Lower lobe of right lung (tissue), 2 donors: ENCODE measurements around the gene DOCK1. TPM values are rescaled to one million over a fixed set of nuclear protein-coding genes. Genes with fewer than 3 reads are reported as not detected.
"Not testable (repeated sequence)": the region's sequence is repeated elsewhere in the genome, so short reads cannot be mapped to it uniquely, and the experiment has no call there.

Experiments used
- ATAC-seq, 2 donors: fragments of 200-7000 bp; cut with Tn5 transposase; one replicate each; pipeline ENCODE4 v1.9.1; 2020 to 2022; ENCODE audit warnings: mild to moderate bottlenecking in 2 of 2, moderate library complexity in 2 of 2
- DNase-seq: peaks from one replicate; pipeline ENCODE4 v3.0.0-alpha.2; 2020
- H3K27ac ChIP-seq: fragments of 200-600 bp; one replicate; pipeline ENCODE4 v1.8.0; 2022
- H3K27me3 ChIP-seq: fragments of 200-600 bp; one replicate; pipeline ENCODE4 v1.8.0; 2022; ENCODE audit warnings: low read depth
- H3K36me3 ChIP-seq: fragments of 200-600 bp; one replicate; pipeline ENCODE4 v1.8.0; 2022; ENCODE audit warnings: mild to moderate bottlenecking
- H3K4me1 ChIP-seq: fragments of 200-600 bp; one replicate; pipeline ENCODE4 v1.8.0; 2022
- H3K4me3 ChIP-seq: fragments of 200-600 bp; one replicate; pipeline ENCODE4 v1.8.0; 2022; ENCODE audit warnings: mild to moderate bottlenecking
- H3K9me3 ChIP-seq: fragments of 200-600 bp; one replicate; pipeline ENCODE4 v1.8.0; 2022
- intact Hi-C: fragments of 100-400 bp; cut with DNase I; formaldehyde crosslinking; loops from one replicate; pipeline ENCODE4 v1.11.0; 2022
- total RNA-seq: library from RNA; stranded (reverse); fragmentation: NEBNext Ultra II Directional; extraction: Animal tissue kit (Norgen Biotek cat#: 25700); gene quantifications from one replicate; pipeline ENCODE4 v1.2.1, GENCODE V29; 2021
- TF ChIP-seq, protein P1 (sequence below): fragments of 200-600 bp; IDR thresholded peaks from one replicate; pipeline ENCODE4 v1.8.0; 2022; ENCODE audit warnings: antibody characterized with exemption, mild to moderate bottlenecking
- donor health status: DM: no; HTN: yes; CAD: no; lungs with severe emphysema.

DOCK1 gene
- total RNA-seq, 1 donor from 2014 or later, result 44.8 TPM

DNA sequence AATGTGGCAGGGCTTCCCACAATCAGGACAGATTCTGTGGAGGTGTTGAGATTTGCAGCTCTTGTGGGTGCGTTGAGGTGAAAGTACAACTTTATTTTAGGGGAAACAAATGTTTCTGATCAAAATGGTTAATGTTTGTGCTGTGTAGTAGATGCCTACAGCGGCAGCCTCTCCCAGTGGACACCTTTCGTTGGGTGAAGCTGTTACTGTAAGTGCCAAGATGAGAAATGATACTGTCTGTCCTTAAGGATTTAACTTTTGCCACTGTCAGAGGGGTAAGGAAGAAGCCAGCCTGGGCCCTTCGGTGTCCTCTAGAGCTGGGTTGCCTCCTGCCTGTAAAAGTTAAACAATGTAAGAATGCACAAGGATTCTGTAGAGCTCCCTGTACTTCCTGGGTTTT, 27.9 kb downstream of the DOCK1 start:
- Histone ChIP-seq H3K4me3 (no peak overlapping the region), H3K4me1 (peaks cover 30% of the 10 kb centered on the region), H3K9me3 (peaks cover 4% of the 10 kb centered on the region), H3K27ac (no peak overlapping the region), H3K27me3 (no peaks in the 10 kb centered on the region), H3K36me3 (peaks cover 1% of the 10 kb centered on the region)
- intact Hi-C loops, result no loop called here
- TF ChIP-seq, protein P1, sequence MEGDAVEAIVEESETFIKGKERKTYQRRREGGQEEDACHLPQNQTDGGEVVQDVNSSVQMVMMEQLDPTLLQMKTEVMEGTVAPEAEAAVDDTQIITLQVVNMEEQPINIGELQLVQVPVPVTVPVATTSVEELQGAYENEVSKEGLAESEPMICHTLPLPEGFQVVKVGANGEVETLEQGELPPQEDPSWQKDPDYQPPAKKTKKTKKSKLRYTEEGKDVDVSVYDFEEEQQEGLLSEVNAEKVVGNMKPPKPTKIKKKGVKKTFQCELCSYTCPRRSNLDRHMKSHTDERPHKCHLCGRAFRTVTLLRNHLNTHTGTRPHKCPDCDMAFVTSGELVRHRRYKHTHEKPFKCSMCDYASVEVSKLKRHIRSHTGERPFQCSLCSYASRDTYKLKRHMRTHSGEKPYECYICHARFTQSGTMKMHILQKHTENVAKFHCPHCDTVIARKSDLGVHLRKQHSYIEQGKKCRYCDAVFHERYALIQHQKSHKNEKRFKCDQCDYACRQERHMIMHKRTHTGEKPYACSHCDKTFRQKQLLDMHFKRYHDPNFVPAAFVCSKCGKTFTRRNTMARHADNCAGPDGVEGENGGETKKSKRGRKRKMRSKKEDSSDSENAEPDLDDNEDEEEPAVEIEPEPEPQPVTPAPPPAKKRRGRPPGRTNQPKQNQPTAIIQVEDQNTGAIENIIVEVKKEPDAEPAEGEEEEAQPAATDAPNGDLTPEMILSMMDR, result no peak
- ATAC-seq, result no peak
- DNase-seq, result no peak

DNA sequence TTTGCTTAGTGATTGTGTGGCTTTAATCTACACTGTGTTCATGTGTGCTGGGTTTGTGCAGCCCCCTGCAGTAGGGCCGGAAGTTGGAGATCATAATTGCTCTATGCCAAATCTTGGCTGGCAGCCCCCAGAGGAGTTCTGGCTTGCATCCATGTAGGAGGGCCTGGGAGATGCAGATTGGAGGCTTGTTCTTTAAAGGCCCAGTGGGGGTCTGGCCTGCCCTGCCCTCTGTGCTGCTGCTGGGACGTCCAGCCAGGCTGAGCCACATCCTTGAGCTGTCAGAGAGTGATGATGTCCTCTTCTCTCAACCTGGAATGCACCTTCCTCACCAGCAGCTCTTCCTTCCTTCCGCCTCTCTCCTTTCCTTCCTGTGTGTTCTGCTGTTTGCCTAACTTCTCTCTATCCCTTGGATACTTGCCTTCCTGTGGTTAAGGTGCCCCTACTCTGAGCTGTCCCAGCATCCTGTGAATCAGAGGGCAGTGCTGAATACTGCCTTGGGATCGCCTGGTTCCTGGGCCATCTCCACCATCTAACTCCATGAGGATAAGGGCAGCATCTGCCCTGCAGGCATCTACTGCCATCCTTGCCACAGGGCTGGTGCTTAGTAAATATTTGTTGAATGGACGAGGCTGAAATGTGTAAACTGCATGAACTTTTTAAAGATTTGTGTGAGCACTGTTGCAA, 30.2 kb downstream of the DOCK1 start:
- intact Hi-C loops, result no loop called here
- ATAC-seq, result peak; percentile 11 to 29
- Histone ChIP-seq H3K36me3 (no peaks in the 10 kb centered on the region), H3K4me3 (no peak overlapping the region), H3K27ac (no peak overlapping the region), H3K9me3 (peaks cover 4% of the 10 kb centered on the region), H3K4me1 (peaks cover 30% of the 10 kb centered on the region), H3K27me3 (no peaks in the 10 kb centered on the region)
- TF ChIP-seq, protein P1, result no peak
- DNase-seq, result no peak

DNA sequence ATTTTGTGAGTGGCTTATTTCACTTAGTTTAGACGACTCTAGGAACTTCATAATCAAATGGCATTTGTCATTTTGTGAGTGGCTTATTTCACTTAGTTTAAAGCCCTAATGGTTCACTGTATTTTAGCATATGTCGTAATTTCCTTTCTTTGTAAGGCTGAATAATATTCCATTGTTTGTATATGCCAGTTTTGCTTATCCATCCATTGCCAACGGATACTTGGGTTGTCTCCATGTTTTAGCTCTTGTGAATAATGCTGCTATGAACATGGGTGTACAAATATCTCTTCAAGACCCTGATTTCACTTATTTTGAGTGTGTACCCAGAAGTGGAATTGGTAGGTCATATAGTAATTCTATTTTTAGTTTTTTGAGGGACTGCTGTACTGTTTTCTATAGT, 31.8 kb downstream of the DOCK1 start:
- ATAC-seq (no peak), DNase-seq (no peak)
- Histone ChIP-seq H3K27ac (no peak overlapping the region), H3K4me3 (no peak overlapping the region), H3K9me3 (peaks cover 4% of the 10 kb centered on the region), H3K4me1 (peaks cover 17% of the 10 kb centered on the region), H3K27me3 (no peaks in the 10 kb centered on the region), H3K36me3 (no peaks in the 10 kb centered on the region)
- TF ChIP-seq, protein P1, result no peak
- intact Hi-C loops, result no loop called here

DNA sequence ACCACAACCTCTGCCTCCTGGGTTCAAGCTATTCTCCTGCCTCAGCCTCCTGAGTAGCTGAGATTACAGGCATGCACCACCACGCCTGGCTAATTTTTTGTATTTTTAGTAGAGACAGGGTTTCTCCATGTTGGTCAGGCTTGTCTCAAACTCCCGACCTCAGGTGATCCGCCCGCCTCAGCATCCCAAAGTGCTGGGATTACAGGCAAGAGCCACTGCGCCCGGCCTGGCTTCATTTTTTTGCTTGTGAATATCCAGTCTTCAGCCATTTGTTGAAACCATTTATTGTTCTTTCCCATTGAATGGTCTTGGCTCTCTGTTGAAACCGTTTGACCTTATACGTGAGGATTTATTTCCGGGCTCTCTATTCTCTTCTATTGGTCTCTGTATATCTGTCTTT, 32.9 kb downstream of the DOCK1 start:
- H3K9me3 ChIP-seq, H3K27me3 ChIP-seq, DNase-seq, H3K27ac ChIP-seq, intact Hi-C loops, ATAC-seq, H3K4me3 ChIP-seq, H3K36me3 ChIP-seq: not testable (repeated sequence)
- peaks cover 15% of the 10 kb centered on the region for H3K4me1 ChIP-seq

DNA sequence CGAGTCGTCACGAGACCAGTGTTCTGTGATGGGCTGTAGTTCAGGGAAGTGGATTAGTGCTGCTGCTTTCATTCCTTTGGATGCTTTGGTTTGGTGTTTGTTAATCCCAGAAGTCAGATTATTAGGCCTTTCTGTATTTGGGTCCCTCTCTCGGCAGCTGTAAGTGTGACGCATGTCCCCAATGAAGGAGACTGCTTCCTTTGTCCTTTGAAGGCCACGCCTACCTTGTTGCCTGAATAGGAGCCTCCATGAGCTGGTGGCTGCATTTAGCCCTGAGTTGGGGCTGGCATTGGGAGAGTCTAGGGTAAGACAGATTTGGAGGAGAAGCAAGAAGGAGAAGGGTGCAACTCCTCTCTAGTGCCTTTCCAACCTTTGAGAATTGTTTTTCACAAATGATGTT, 34.5 kb downstream of the DOCK1 start:
- H3K4me3 ChIP-seq, result no peak overlapping the region
- peaks cover 4% of the 10 kb centered on the region for H3K9me3 ChIP-seq
- DNase-seq, result no peak
- H3K4me1 ChIP-seq, result peaks cover 13% of the 10 kb centered on the region
- no peaks in the 10 kb centered on the region for H3K27me3 ChIP-seq
- intact Hi-C loops, result no loop called here
- TF ChIP-seq, protein P1, result no peak
- ATAC-seq, result no peak
- no peaks in the 10 kb centered on the region for H3K36me3 ChIP-seq
- no peak overlapping the region for H3K27ac ChIP-seq

DNA sequence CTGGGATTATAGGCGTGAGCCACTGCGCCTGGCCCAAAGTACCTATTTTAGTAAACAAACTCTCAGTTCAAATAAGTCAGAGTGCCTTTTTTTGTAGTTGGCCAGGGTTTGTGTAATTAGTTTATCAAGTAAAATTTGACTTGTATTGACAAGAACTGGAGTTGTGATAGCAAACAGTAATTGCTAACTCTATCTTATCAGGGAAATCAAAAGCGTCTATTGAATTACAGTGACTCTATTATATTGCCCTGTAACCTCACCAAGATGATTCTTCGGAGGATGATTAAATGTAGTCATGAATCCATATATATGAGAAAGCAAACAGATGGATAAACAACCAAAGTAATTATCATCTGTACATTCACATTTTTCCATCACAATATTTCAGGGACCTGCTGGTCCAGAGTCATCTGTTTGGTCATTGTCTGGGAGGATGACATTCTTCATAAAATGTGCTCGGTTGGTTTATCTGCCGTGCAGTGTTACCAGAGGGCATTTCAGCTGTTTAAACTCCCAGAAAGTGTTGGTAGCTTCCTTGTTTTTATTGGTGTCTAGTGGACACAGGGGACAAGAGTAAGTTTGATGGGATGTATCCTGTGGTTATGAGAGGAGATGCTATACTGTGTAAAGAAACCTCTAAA, 35.6 kb downstream of the DOCK1 start:
- no peak overlapping the region for H3K27ac ChIP-seq
- no peak overlapping the region for H3K4me3 ChIP-seq
- intact Hi-C loops, result no loop called here
- peaks cover 3% of the 10 kb centered on the region for H3K4me1 ChIP-seq
- no peaks in the 10 kb centered on the region for H3K27me3 ChIP-seq
- peaks cover 4% of the 10 kb centered on the region for H3K9me3 ChIP-seq
- ATAC-seq (no peak), DNase-seq (no peak)
- TF ChIP-seq, protein P1, result no peak
- no peaks in the 10 kb centered on the region for H3K36me3 ChIP-seq
